Ovary (tissue), 3 donors: ENCODE data around the gene PLPPR5.

Experiments
- CTCF ChIP-seq, 3 donors: fragments of 450-650 bp in 2 of 3; fragments of 200-600 bp in 1 of 3; IDR thresholded peaks; one replicate each; pipeline versions ENCODE4 v1.5.1 to v1.8.0; 2016 to 2022; ENCODE audit warnings: antibody characterized with exemption in 3 of 3, mild to moderate bottlenecking in 1 of 3
- EP300 ChIP-seq: sonication (generic); formaldehyde crosslinking; IDR thresholded peaks from one replicate; pipeline ENCODE4 v1.6.1; 2017; ENCODE audit warnings: antibody characterized with exemption
- POLR2A ChIP-seq: fragments of 450-650 bp; IDR thresholded peaks from one replicate; pipeline ENCODE4 v1.6.1; 2017; ENCODE audit warnings: antibody characterized with exemption, mild to moderate bottlenecking, moderate library complexity
- donor health status: DM: no; HTN: no; CAD: no.

- TF ChIP-seq POLR2A (no peak), CTCF (IDR thresholded peaks at IDR 0.05) (no peak), EP300 (no peak)
These were observed 55.0 kb downstream of the PLPPR5 start for GRCh38 chr1:98949621-98950020.
